RWPE2 (cell line): Measurements from ENCODE around the gene LDLRAD3.

Experiments used
- ATAC-seq: fragments of 200-7000 bp; cut with Tn5 transposase; 3 replicates; pipeline ENCODE4 v1.9.1; 2021; ENCODE audit warnings: low read depth
- DNase-seq: peaks from one replicate; pipeline ENCODE4 v3.0.0-alpha.2; 2020; ENCODE audit warnings: low spot score
- H3K27ac ChIP-seq: fragments of 450-650 bp; 2 replicates; pipeline ENCODE4 v1.5.1; 2017; ENCODE audit warnings: mild to moderate bottlenecking; ENCODE audit not compliant: poor library complexity, severe bottlenecking
- H3K27me3 ChIP-seq: fragments of 250-450 bp; sonication (Bioruptor Pico); 2 replicates; pipeline ENCODE4 v1.5.1; 2021; ENCODE audit warnings: mild to moderate bottlenecking, moderate library complexity; ENCODE audit not compliant: insufficient read depth, poor library complexity, severe bottlenecking
- H3K36me3 ChIP-seq: fragments of 250-450 bp; sonication (Bioruptor Pico); 2 replicates; pipeline ENCODE4 v1.5.1; 2020; ENCODE audit warnings: low read depth, mild to moderate bottlenecking, moderate library complexity
- H3K4me1 ChIP-seq: fragments of 250-450 bp; sonication (Bioruptor Pico); 2 replicates; pipeline ENCODE4 v1.5.1; 2021; ENCODE audit warnings: mild to moderate bottlenecking, moderate library complexity; ENCODE audit not compliant: insufficient read depth, poor library complexity, severe bottlenecking
- H3K4me3 ChIP-seq: fragments of 250-450 bp; sonication (Bioruptor Pico); 2 replicates; pipeline ENCODE4 v1.5.1; 2021; ENCODE audit warnings: mild to moderate bottlenecking, moderate library complexity; ENCODE audit not compliant: severe bottlenecking
- H3K9me3 ChIP-seq: fragments of 250-450 bp; sonication (Bioruptor Pico); 2 replicates; pipeline ENCODE4 v1.5.1; 2021; ENCODE audit warnings: mild to moderate bottlenecking, moderate library complexity; ENCODE audit not compliant: severe bottlenecking
- TF ChIP-seq, protein P1 (sequence below): fragments of 450-650 bp; IDR thresholded peaks from one replicate; pipeline ENCODE4 v1.5.1; 2017; ENCODE audit warnings: mild to moderate bottlenecking, moderate library complexity; ENCODE audit not compliant: poor library complexity, severe bottlenecking

The LDLRAD3 gene

GRCh38 chr11:36089920-36090319 is 146.1 kb downstream of the LDLRAD3 start:
- TF ChIP-seq, protein P1, sequence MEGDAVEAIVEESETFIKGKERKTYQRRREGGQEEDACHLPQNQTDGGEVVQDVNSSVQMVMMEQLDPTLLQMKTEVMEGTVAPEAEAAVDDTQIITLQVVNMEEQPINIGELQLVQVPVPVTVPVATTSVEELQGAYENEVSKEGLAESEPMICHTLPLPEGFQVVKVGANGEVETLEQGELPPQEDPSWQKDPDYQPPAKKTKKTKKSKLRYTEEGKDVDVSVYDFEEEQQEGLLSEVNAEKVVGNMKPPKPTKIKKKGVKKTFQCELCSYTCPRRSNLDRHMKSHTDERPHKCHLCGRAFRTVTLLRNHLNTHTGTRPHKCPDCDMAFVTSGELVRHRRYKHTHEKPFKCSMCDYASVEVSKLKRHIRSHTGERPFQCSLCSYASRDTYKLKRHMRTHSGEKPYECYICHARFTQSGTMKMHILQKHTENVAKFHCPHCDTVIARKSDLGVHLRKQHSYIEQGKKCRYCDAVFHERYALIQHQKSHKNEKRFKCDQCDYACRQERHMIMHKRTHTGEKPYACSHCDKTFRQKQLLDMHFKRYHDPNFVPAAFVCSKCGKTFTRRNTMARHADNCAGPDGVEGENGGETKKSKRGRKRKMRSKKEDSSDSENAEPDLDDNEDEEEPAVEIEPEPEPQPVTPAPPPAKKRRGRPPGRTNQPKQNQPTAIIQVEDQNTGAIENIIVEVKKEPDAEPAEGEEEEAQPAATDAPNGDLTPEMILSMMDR, result no peak
- no peak for DNase-seq
- H3K9me3 ChIP-seq, result no peaks in the 10 kb centered on the region

DNA sequence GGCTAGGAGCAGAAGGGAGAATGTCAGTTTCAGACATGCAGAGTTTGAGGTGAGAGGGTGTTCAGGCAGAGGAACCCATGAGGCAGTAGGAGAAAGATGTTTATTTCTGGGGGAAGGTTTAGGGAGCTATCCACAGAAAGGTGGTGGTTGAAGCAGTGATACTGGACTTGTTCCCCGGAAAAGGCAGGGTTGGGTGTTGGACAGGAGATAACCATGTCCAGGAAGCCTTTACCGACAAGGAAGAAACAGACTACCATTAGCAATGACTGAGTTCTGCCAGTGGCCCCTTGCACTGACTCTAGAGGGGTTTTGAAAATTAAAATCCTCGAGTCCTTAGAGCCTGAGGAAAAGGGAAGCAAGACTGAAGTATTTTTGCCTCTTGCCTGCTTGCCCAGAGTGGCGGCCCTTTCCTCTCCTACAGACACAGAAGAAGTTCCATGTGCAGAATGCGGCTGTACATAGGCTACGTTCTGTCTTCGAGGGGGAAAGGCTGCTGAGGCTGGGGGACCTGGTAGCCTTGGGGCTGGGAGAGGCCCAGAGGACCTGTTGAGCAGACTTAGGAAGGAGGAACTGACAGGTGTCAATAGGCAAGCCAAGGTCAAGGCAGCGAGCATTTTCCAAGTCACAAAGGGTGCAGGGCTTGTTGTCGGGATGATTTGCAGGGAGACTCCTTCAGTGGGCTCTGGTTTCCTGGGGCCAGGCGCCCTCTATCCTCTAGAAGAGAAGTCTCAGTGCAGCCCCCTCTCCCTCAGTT is 146.7 kb downstream of the LDLRAD3 start:
- ATAC-seq (no peak), DNase-seq (no peak)
- Histone ChIP-seq H3K27ac (no peak overlapping the region), H3K36me3 (peaks cover 8% of the 10 kb centered on the region), H3K27me3 (no peaks in the 10 kb centered on the region), H3K9me3 (no peaks in the 10 kb centered on the region), H3K4me3 (no peak overlapping the region), H3K4me1 (no peaks in the 10 kb centered on the region)
- TF ChIP-seq, protein P1, result no peak

More at GRCh38 chr11:36089920-36090319, 146.1 kb downstream of the LDLRAD3 start:
- H3K36me3 ChIP-seq, result peaks cover 12% of the 10 kb centered on the region
- no peaks in the 10 kb centered on the region for H3K27me3 ChIP-seq
- no peak overlapping the region for H3K27ac ChIP-seq
- no peak for ATAC-seq
- no peaks in the 10 kb centered on the region for H3K4me1 ChIP-seq
- H3K4me3 ChIP-seq, result no peak overlapping the region

DNA sequence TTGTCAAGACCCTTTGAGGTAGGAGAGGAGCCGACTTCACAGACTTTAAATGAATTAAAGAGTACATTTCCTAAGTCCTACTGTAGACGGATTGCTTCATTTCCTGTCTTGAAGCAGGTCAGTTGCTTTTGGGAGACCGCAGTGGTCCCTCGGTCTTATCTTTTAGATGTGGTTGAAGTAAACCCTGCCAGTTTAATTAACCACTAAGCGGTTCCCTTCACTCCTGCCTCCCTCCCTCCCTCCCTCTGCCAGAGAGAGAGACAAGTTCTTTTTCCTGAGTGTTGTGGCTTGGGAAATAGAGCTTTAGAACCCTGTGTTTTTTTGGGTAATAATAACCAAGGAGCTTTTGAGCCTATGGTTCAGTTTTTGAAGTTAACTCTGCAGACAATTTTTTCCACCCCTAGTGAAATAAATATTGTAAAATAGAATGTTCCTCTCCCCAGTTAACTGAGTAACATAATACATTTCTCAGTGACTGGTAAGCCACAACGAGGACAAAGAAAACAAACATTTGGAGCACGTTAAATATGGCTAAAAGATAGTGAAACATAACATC is 147.5 kb downstream of the LDLRAD3 start:
- TF ChIP-seq, protein P1, result no peak
- no peak for ATAC-seq
- Histone ChIP-seq H3K9me3 (no peaks in the 10 kb centered on the region), H3K4me3 (no peak overlapping the region), H3K27ac (no peak overlapping the region), H3K4me1 (no peaks in the 10 kb centered on the region), H3K36me3 (no peaks in the 10 kb centered on the region), H3K27me3 (no peaks in the 10 kb centered on the region)
- no peak for DNase-seq

DNA sequence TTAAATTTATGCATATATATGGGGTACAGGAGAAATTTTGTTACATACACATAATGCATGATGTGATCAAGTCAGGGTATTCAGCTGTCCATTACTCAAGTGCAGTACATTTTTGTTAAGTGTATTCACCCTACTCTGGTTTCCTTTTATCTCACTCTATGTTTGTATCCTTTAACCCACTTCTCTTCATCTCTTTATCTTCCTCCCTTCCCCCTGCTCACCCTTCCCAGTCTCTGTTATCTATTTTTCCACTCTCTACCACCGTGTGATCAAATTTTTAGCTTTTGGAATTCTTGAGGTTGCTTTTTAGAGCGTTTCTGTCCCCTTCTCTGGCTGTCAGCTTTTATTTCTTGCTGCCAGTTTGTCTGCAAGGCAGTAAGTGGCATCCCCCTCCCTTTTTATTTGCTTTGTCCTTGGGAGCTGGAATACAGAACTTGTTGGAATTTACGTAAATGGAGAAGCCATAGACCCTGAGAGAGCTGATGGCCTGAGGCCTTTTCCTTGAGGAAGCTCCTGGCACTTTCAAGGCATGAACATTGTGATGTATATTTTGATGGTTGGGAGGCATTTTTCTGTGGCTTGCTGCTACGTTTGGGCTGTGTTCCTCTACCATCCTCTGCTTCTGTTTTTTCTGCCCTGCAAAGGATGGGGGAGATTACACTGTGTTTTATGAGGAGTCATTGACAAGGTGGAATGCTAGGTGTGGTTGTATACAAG is 148.6 kb downstream of the LDLRAD3 start:
- ATAC-seq (no peak), DNase-seq (no peak)
- no peaks in the 10 kb centered on the region for H3K36me3 ChIP-seq
- no peak overlapping the region for H3K4me3 ChIP-seq
- no peak overlapping the region for H3K27ac ChIP-seq
- TF ChIP-seq, protein P1, result no peak
- H3K4me1 ChIP-seq, result no peaks in the 10 kb centered on the region
- no peaks in the 10 kb centered on the region for H3K27me3 ChIP-seq
- H3K9me3 ChIP-seq, result no peaks in the 10 kb centered on the region

DNA sequence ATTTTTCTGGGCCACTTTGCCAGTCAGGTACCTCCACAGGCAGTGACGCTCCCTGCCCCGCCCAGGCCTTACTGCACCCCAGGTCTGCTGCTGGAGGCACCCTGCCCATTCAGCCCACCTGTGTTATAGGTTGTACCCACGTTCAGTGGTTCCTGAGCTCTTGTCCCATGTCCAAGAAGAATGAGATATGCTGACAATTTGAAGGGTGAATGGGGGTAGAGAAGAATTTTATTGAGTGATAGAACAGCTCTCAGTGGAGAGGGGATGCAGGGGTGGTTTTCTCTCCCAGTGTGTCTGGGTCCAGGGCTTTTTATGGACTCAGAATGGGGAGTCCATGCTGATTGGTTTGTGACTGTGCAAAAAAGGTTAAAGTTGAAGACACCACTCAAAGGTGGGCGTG is 149.7 kb downstream of the LDLRAD3 start:
- DNase-seq (no peak), ATAC-seq (no peak)
- Histone ChIP-seq H3K27ac (no peak overlapping the region), H3K36me3 (peaks cover 2% of the 10 kb centered on the region), H3K9me3 (no peaks in the 10 kb centered on the region), H3K4me1 (no peaks in the 10 kb centered on the region), H3K4me3 (no peak overlapping the region), H3K27me3 (no peaks in the 10 kb centered on the region)
- TF ChIP-seq, protein P1, result no peak
